Right lobe of liver (tissue), 6 donors: ENCODE measurements around the gene EMC6. TPM values are rescaled to one million over a fixed set of nuclear protein-coding genes. Genes with fewer than 3 reads are reported as not detected.

Experiments
- ATAC-seq, 4 donors: fragments of 200-7000 bp; cut with Tn5 transposase; one replicate each; pipeline ENCODE4 v1.9.1; 2020; ENCODE audit warnings: mild to moderate bottlenecking in 4 of 4, moderate library complexity in 4 of 4
- DNase-seq, 3 donors: peaks; one replicate each; pipeline ENCODE4 v3.0.0-alpha.2; 2020
- H3K27ac ChIP-seq, 3 donors: fragments of 200-600 bp; one replicate each; pipeline ENCODE4 v1.8.0; 2022
- H3K27me3 ChIP-seq, 2 donors: fragments of 200-600 bp; one replicate each; pipeline ENCODE4 v1.8.0; 2022
- H3K36me3 ChIP-seq, 4 donors: fragments of 200-600 bp; sonication (generic) in 1 of 4; one replicate each; pipeline versions ENCODE4 v1.5.1 to v1.8.0; 2017 to 2022; ENCODE audit warnings: control low read depth in 1 of 4
- H3K4me1 ChIP-seq, 4 donors: fragments of 200-600 bp; sonication (generic) in 1 of 4; one replicate each; pipeline versions ENCODE4 v1.5.1 to v1.8.0; 2017 to 2022; ENCODE audit warnings: control low read depth in 1 of 4
- H3K4me3 ChIP-seq, 3 donors: fragments of 200-600 bp; one replicate each; pipeline ENCODE4 v1.8.0; 2022
- H3K9me3 ChIP-seq, 4 donors: fragments of 200-600 bp; sonication (generic) in 1 of 4; one replicate each; pipeline versions ENCODE4 v1.5.1 to v1.8.0; 2017 to 2022; ENCODE audit warnings: control low read depth in 1 of 4
- POLR2A ChIP-seq: fragments of 450-650 bp; IDR thresholded peaks from one replicate; pipeline ENCODE4 v1.6.1; 2017; ENCODE audit warnings: antibody characterized with exemption, mild to moderate bottlenecking
- WGBS: methylation state at CpG from one replicate; pipeline ENCODE4 v1.1.6; 2018; ENCODE audit warnings: low coverage, low lambda C conversion rate; ENCODE audit not compliant: insufficient coverage; ENCODE audit errors: missing lambda C conversion rate; 5-methylcytosine and 5-hydroxymethylcytosine counted together
- intact Hi-C, 2 donors: fragments of 100-400 bp; cut with DNase I; formaldehyde crosslinking; loops; one replicate each; pipeline versions ENCODE4 v1.11.2 to v1.14.1; 2022
- total RNA-seq, 6 experiments: library from RNA; depleted of rRNA in 2 of 6; stranded (reverse); fragments of >200 nt in 2 of 6; fragmentation: NEBNext Ultra II Directional in 3 of 6; extraction: Animal tissue kit (Norgen Biotek cat#: 25700) in 3 of 6; gene quantifications; one replicate each; pipeline versions ENCODE4 v1.1.0 to v1.2.4, GENCODE V29; 2016 to 2023
- TF ChIP-seq, protein P1 (sequence below), 4 donors: fragments of 200-600 bp in 3 of 4; fragments of 450-650 bp in 1 of 4; IDR thresholded peaks; one replicate each; pipeline versions ENCODE4 v1.5.1 to v1.8.0; 2016 to 2022; ENCODE audit warnings: antibody characterized with exemption in 4 of 4, mild to moderate bottlenecking in 2 of 4
- donor health status: DM: no; HTN: yes; CAD: no.
- donor health status: DM: no; HTN: no; CAD: no.
- donor health status: DM: no; HTN: no; CAD: no.
- donor health status: DM: no; HTN: yes; CAD: no.
- donor health status: DM: no; HTN: yes; CAD: no.

EMC6 gene
- total RNA-seq, 6 experiments from 2014 or later, result 19.7 to 27.7 (median 24.4) TPM

DNA sequence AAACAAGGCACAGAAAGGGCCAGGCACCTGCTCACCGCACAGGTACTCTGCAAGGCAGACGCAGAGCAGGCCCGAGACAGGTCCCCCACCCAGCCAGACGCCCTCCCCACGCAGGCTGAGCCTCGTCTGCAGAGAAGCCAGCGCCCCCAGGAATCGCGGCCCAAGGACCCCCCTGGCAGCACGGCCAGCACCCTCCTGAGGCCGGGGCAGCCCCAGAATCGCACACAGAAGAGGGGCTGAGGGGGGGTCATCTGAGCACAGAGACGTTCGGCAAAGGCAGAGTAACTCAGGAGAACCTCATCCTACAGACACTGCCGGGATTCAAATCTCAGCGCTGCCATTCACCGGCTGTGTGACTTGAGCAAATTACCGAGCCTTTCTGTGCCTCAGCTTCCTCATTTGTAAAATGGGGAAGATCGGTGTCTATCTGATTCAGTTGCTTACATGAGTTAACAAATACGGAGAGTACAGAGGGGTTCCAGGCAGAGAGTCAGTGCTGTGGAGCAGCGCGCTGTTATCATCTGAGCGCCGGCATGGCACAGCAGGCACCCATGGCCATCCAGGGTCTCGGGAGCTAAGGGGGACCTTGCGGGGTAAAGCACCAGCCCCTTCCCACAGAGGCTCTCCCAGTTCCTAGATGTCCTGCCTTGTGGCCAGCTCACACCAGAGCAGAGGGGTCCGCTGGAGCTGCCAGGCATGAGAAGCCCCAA, 10.4 kb downstream of the EMC6 start:
- intact Hi-C loops, result no loop called here
- Histone ChIP-seq H3K9me3 (no peaks in the 10 kb centered on the region), H3K27ac (no peak overlapping the region), H3K36me3 (no peaks in the 10 kb centered on the region), H3K27me3 (no peaks in the 10 kb centered on the region), H3K4me1 (no peaks in the 10 kb centered on the region), H3K4me3 (no peak overlapping the region)
- ATAC-seq (no peak), DNase-seq (peak in 1 of 3 donors; percentile 13)
- WGBS, result 70% methylated on average over 3 of the region's 27 CpGs
- TF ChIP-seq POLR2A, result no peak
- TF ChIP-seq, protein P1, sequence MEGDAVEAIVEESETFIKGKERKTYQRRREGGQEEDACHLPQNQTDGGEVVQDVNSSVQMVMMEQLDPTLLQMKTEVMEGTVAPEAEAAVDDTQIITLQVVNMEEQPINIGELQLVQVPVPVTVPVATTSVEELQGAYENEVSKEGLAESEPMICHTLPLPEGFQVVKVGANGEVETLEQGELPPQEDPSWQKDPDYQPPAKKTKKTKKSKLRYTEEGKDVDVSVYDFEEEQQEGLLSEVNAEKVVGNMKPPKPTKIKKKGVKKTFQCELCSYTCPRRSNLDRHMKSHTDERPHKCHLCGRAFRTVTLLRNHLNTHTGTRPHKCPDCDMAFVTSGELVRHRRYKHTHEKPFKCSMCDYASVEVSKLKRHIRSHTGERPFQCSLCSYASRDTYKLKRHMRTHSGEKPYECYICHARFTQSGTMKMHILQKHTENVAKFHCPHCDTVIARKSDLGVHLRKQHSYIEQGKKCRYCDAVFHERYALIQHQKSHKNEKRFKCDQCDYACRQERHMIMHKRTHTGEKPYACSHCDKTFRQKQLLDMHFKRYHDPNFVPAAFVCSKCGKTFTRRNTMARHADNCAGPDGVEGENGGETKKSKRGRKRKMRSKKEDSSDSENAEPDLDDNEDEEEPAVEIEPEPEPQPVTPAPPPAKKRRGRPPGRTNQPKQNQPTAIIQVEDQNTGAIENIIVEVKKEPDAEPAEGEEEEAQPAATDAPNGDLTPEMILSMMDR (IDR thresholded peaks at IDR 0.05), result no peak

DNA sequence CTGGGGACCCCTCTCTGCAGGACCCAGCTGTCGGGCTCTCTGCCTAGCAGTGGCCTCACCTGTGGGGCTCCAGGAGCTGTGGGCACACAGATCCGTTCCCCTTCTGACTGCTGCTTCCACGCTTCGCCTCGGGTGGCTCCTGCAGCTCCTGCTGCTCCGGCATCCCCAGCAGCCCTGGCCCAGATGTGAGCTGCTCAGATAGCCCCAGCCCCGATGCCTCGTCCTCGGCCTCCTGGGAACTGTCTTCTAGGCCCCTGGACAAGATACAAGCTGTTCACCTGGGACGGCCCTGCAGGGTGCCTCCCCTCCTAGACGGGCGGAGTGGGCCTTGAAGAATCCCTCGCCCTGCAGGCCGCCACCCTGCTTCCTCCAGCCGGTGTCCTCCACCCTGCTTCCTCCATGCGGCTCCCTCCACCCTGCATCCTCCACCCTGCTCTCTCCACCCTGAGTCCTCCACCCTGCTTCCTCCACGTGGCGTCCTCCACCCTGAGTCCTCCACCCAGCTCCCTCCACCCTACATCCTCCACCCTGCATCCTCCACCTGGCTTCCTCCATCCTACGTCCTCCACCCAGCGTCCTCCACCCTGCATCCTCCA, 11.0 kb downstream of the EMC6 start:
- no peaks in the 10 kb centered on the region for H3K4me1 ChIP-seq
- TF ChIP-seq, protein P1 (IDR thresholded peaks at IDR 0.05), result no peak
- TF ChIP-seq POLR2A, result no peak
- no peak overlapping the region for H3K27ac ChIP-seq
- no peak for ATAC-seq
- intact Hi-C loops, result no loop called here
- 69% methylated on average over 10 of the region's 20 CpGs for WGBS
- no peaks in the 10 kb centered on the region for H3K27me3 ChIP-seq
- H3K4me3 ChIP-seq, result no peak overlapping the region
- no peak for DNase-seq
- H3K36me3 ChIP-seq, result no peaks in the 10 kb centered on the region
- H3K9me3 ChIP-seq, result no peaks in the 10 kb centered on the region

DNA sequence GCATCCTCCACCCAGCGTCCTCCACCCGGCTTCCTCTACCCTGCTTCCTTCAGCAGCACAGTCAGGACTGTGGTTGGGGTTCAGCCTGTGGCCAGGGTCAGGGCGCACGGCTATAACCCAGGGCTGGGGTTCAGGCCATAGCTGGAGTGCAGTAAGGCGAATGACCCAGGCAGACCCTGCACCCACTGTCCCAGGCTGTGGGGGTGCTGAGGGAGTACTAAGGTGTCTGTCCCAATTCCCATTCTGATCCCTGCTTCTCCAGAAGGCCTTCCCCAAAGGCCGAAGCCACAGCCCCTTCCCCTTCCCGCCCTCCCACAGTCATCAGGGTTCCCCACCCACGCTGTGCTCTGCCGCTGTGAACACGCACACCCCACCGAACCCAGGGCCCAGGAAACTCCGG, 12.4 kb downstream of the EMC6 start:
- no peak for DNase-seq
- H3K27ac ChIP-seq, result no peak overlapping the region
- no peak for TF ChIP-seq POLR2A
- TF ChIP-seq, protein P1 (IDR thresholded peaks at IDR 0.05), result no peak
- no peaks in the 10 kb centered on the region for H3K9me3 ChIP-seq
- intact Hi-C loops, result no loop called here
- no peaks in the 10 kb centered on the region for H3K4me1 ChIP-seq
- no peaks in the 10 kb centered on the region for H3K36me3 ChIP-seq
- ATAC-seq, result no peak
- no peaks in the 10 kb centered on the region for H3K27me3 ChIP-seq
- H3K4me3 ChIP-seq, result no peak overlapping the region
- WGBS, result 63% methylated on average over 8 of the region's 12 CpGs

DNA sequence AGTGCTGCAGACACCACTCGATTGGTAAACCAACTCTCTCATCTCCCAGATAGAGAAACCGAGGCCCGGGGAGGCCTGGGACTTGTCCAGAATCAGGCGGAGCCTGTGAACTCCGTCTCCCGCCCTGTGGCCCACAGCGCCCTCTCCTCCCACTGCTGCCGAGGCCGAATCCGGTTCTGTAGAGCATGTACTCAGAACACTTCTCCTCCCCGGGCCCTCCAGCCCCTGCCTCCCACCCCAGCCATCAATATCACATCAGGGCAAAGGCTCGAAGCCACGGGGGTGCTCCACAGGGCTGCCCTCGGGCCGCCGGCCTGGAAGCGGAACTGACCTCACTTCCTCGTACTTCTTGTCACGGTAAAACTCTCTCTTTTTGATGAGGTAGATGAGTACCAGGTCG, 13.0 kb downstream of the EMC6 start:
- Histone ChIP-seq H3K36me3 (no peaks in the 10 kb centered on the region), H3K4me3 (no peak overlapping the region), H3K9me3 (no peaks in the 10 kb centered on the region), H3K27ac (no peak overlapping the region), H3K4me1 (no peaks in the 10 kb centered on the region), H3K27me3 (no peaks in the 10 kb centered on the region)
- intact Hi-C loops, result no loop called here
- TF ChIP-seq POLR2A, result no peak
- TF ChIP-seq, protein P1 (IDR thresholded peaks at IDR 0.05), result no peak
- ATAC-seq (no peak), DNase-seq (no peak)
- 35% methylated on average over 10 of the region's 20 CpGs for WGBS
